K562 (cell line): ENCODE results near the gene MET. TPM values are rescaled to one million over a fixed set of nuclear protein-coding genes. Genes with fewer than 3 reads are reported as not detected.

Source experiments
- ATAC-seq: fragments of 200-7000 bp; cut with Tn5 transposase; 3 replicates; pipeline ENCODE4 v1.9.1; 2020; ENCODE audit warnings: moderate library complexity
- BruUV-seq: library from RNA; stranded (reverse); fragments of 400-500 nt; replicated peaks from 2 replicates; lab custom pipeline; 2021; lab: Mats Ljungman, UMichigan
- CTCF ChIA-PET: fragments of 300-600 bp; formaldehyde crosslinking; extraction: SDS; loops from one replicate; lab custom pipeline; 2021; ENCODE audit warnings: low intra/inter-chr PET ratio; lab: Yijun Ruan, JAX
- POLR2A ChIA-PET: fragments of 300-600, 350-650 bp; sonication (Branson Sonifier 250); formaldehyde crosslinking; extraction: SDS; loops from one replicate; lab custom pipeline; 2021; ENCODE audit warnings: antibody characterized with exemption, inconsistent platforms; lab: Yijun Ruan, JAX
- DNase-seq, 4 experiments: peaks; one replicate each; pipeline versions ENCODE4 v3.0.0 to v3.0.0-alpha.2; 2011 to 2018; ENCODE audit warnings: low spot score in 3 of 4, mixed read lengths in 3 of 4; ENCODE audit errors: extremely low read depth in 1 of 4
- FAIRE-seq: peaks from 2 replicates; lab custom pipeline; 2011; peaks lifted over from hg19 to GRCh38; lab: Jason Lieb, UNC
- H2AFZ ChIP-seq: 2 replicates; pipeline ENCODE4 v1.6.0; 2011; ENCODE audit warnings: low read depth, low read length, control low read depth, inconsistent platforms
- H3K27ac ChIP-seq: fragments of 200-600 bp; 3 replicates; pipeline ENCODE4 v1.8.0; 2011; ENCODE audit warnings: low read depth, mild to moderate bottlenecking, control low read depth, inconsistent platforms, low read length, moderate library complexity, mixed read lengths; ENCODE audit errors: extremely low read depth
- H3K27me3 ChIP-seq, 2 experiments: fragments of 300-600 bp in 1 of 2; 2 replicates in 1 of 2; 3 replicates in 1 of 2; pipeline versions ENCODE4 v1.6.0 to v1.8.0; 2011; ENCODE audit warnings: inconsistent platforms in 2 of 2, low read length in 2 of 2, mild to moderate bottlenecking in 1 of 2, mixed read lengths in 1 of 2, moderate library complexity in 1 of 2; ENCODE audit not compliant: control insufficient read depth in 2 of 2, insufficient read depth in 2 of 2
- H3K36me3 ChIP-seq: fragments of 300-600 bp; 3 replicates; pipeline ENCODE4 v1.8.0; 2011; ENCODE audit warnings: mild to moderate bottlenecking, low read length, inconsistent platforms; ENCODE audit not compliant: control insufficient read depth, insufficient read depth
- H3K4me1 ChIP-seq, 2 experiments: fragments of 200-600 bp in 1 of 2; replicated peaks in 1 of 2; 2 replicates in 1 of 2; 3 replicates in 1 of 2; pipeline versions ENCODE4 v1.5.1 to v1.8.0; 2011; ENCODE audit warnings: inconsistent platforms in 2 of 2, low read length in 2 of 2, mild to moderate bottlenecking in 1 of 2, mixed read lengths in 1 of 2, moderate library complexity in 1 of 2; ENCODE audit not compliant: control insufficient read depth in 2 of 2, insufficient read depth in 2 of 2
- H3K4me2 ChIP-seq: 2 replicates; pipeline ENCODE4 v1.6.1; 2011; ENCODE audit warnings: low read length, control low read depth, inconsistent platforms, mixed read lengths; ENCODE audit not compliant: insufficient read depth
- H3K4me3 ChIP-seq: fragments of 200-600 bp; sonication (generic), shearing (Covaris generic); 2 replicates; pipeline ENCODE4 v1.5.1; 2016; ENCODE audit warnings: control low read depth, inconsistent platforms
- H3K79me2 ChIP-seq: fragments of 200-600 bp; 3 replicates; pipeline ENCODE4 v1.8.0; 2011; ENCODE audit warnings: low read length, inconsistent platforms; ENCODE audit not compliant: control insufficient read depth, insufficient read depth
- H3K9ac ChIP-seq, 2 experiments: 2 replicates each; pipeline versions ENCODE4 v1.6.0 to v1.6.1; 2011; ENCODE audit warnings: low read depth in 2 of 2, low read length in 2 of 2, control low read depth in 1 of 2, inconsistent platforms in 1 of 2, mild to moderate bottlenecking in 1 of 2, mixed read lengths in 1 of 2; ENCODE audit not compliant: insufficient read depth in 1 of 2
- H3K9me1 ChIP-seq: one replicate; pipeline ENCODE4 v1.6.0; 2011; ENCODE audit warnings: inconsistent platforms, mild to moderate bottlenecking, low read length, moderate library complexity; ENCODE audit not compliant: control insufficient read depth, insufficient read depth
- H3K9me3 ChIP-seq: replicated peaks from 2 replicates; pipeline ENCODE4 v1.5.1; 2011; ENCODE audit warnings: low read depth, low read length, inconsistent platforms; ENCODE audit not compliant: control insufficient read depth, insufficient read depth
- H4K20me1 ChIP-seq: replicated peaks from 2 replicates; pipeline ENCODE4 v1.6.1; 2011; ENCODE audit warnings: low read length, inconsistent platforms, mixed read lengths; ENCODE audit not compliant: control insufficient read depth, insufficient read depth
- ATF7 ChIP-seq: fragments of 450-650 bp; IDR thresholded peaks from 2 replicates; pipeline ENCODE4 v1.7.1; 2014; ENCODE audit warnings: mild to moderate bottlenecking, moderate library complexity
- BRF1 ChIP-seq: IDR thresholded peaks from 3 replicates; pipeline ENCODE4 v1.6.1; 2011; ENCODE audit warnings: borderline replicate concordance, mild to moderate bottlenecking; ENCODE audit not compliant: insufficient read length; ENCODE audit errors: extremely low read depth
- CCNT2 ChIP-seq: IDR thresholded peaks from 2 replicates; pipeline ENCODE4 v1.6.1; 2011; ENCODE audit warnings: borderline replicate concordance, low read depth, mild to moderate bottlenecking, moderate library complexity, mixed read lengths, low read length; ENCODE audit not compliant: insufficient read length; ENCODE audit errors: extremely low read depth
- MBD1 ChIP-seq: fragments of 250-450 bp; sonication (Bioruptor Pico); IDR thresholded peaks from 2 replicates; pipeline ENCODE4 v1.8.0; 2022; ENCODE audit warnings: inconsistent platforms
- MCM3 ChIP-seq: fragments of 450-650 bp; IDR thresholded peaks from 2 replicates; pipeline ENCODE4 v1.6.1; 2016
- MNT ChIP-seq, 2 experiments: fragments of 450-650 bp; conservative IDR thresholded peaks; 2 replicates each; pipeline ENCODE4 v1.6.1; 2017; ENCODE audit warnings: mild to moderate bottlenecking in 2 of 2, moderate library complexity in 2 of 2
- MTF1 ChIP-seq: fragments of 250-450 bp; sonication (Bioruptor Pico); IDR thresholded peaks from 2 replicates; pipeline ENCODE4 v1.9.0; 2021; ENCODE audit warnings: moderate library complexity, mild to moderate bottlenecking, inconsistent platforms, borderline replicate concordance
- SAFB ChIP-seq: fragments of 200-400 bp; formaldehyde crosslinking; IDR thresholded peaks from 2 replicates; pipeline ENCODE4 v1.6.1; 2017; ENCODE audit warnings: low read depth, low read length, borderline replicate concordance
- SAFB2 ChIP-seq: fragments of 200-400 bp; formaldehyde crosslinking; IDR thresholded peaks from 2 replicates; pipeline ENCODE4 v1.6.1; 2018; ENCODE audit warnings: borderline replicate concordance, low read length, low read depth, moderate library complexity; ENCODE audit not compliant: severe bottlenecking
- STAG1 ChIP-seq: sonication (generic); formaldehyde crosslinking; IDR thresholded peaks from 2 replicates; pipeline ENCODE4 v1.5.0; 2020; ENCODE audit warnings: missing genetic modification reagents, borderline replicate concordance
- UBTF ChIP-seq, 2 experiments: IDR thresholded peaks; 2 replicates each; pipeline ENCODE4 v1.6.1; 2012; ENCODE audit warnings: improper control_type of control experiment in 2 of 2, low read depth in 2 of 2, low read length in 2 of 2, borderline replicate concordance in 1 of 2
- ZNF23 ChIP-seq: fragments of 250-450 bp; sonication (Bioruptor Pico); IDR thresholded peaks from 2 replicates; pipeline ENCODE4 v1.4.0; 2020; ENCODE audit warnings: mild to moderate bottlenecking
- ZNF668 ChIP-seq: fragments of 250-450 bp; sonication (Bioruptor Pico); IDR thresholded peaks from 2 replicates; pipeline ENCODE4 v1.8.0; 2022; ENCODE audit warnings: mild to moderate bottlenecking, inconsistent platforms
- ZNF780A ChIP-seq: fragments of 250-450 bp; sonication (Bioruptor Pico); IDR thresholded peaks from 2 replicates; pipeline ENCODE4 v1.5.0; 2021; ENCODE audit warnings: mild to moderate bottlenecking
- ZSCAN29 ChIP-seq: fragments of 450-650 bp; IDR thresholded peaks from 2 replicates; pipeline ENCODE4 v1.6.1; 2017
- WGBS: fragments of 100-300 bp; shearing (Covaris generic); methylation state at CpG from one replicate; pipeline ENCODE4 v1.1.6; 2016; ENCODE audit warnings: low coverage, mixed read lengths; ENCODE audit not compliant: insufficient coverage; ENCODE audit errors: missing lambda C conversion rate; 5-methylcytosine and 5-hydroxymethylcytosine counted together
- in situ Hi-C: fragments of 300-500 bp; cut with MboI; formaldehyde crosslinking; loops from 4 replicates; pipeline ENCODE4 v1.15.0; 2018; ENCODE audit warnings: inconsistent platforms, mixed read lengths
- intact Hi-C: fragments of 100-400 bp; cut with micrococcal nuclease; formaldehyde crosslinking; loops from 2 replicates; pipeline ENCODE4 v1.14.2; 2022
- polyA plus RNA-seq, 8 experiments: library from polyadenylated mRNA; depleted of rRNA in 4 of 8; stranded (reverse) in 5 of 8; unstranded in 3 of 8; fragments of >200 nt; fragmentation: Nextera tagmentation in 2 of 8; fragmentation: Illumina TruSeq in 1 of 8; extraction: Ambion mirVana in 2 of 8; extraction: Trizol in 1 of 8; gene quantifications; 2 replicates each; pipeline versions ENCODE4 v1.2.1 to v1.2.3, GENCODE V29; 2011 to 2014; ENCODE audit warnings: inconsistent platforms in 1 of 8, missing spikeins in 1 of 8
- total RNA-seq, 7 experiments: library from RNA; depleted of rRNA in 6 of 7; stranded (reverse); fragments of >200 nt in 6 of 7; fragmentation: Illumina TruSeq in 2 of 7; extraction: Trizol in 2 of 7; gene quantifications; 2 replicates each; pipeline versions ENCODE4 v1.2.1 to v1.2.3, GENCODE V29; 2011 to 2021; ENCODE audit warnings: low replicate concordance in 1 of 7

MET gene
- total and polyA plus RNA-seq, 9 of the 15 experiments (the other 6 are each of a cell fraction or from before 2014, with no cell fraction given), result 0.84 to 2.4 (median 1.1) TPM

GRCh38 chr7:116740231-116740630, 68.2 kb downstream of the MET start (continued):
- TF ChIP-seq ATF7, result no peak

GRCh38 chr7:116740755-116741462, 68.9 kb downstream of the MET start:
- Histone ChIP-seq H3K9ac (no peak overlapping the region), H3K36me3 (no peaks in the 10 kb centered on the region), H3K4me3 (no peak overlapping the region), H3K27ac (no peak overlapping the region), H3K9me1 (no peaks in the 10 kb centered on the region), H2AFZ (no peak overlapping the region), H3K9me3 (no peaks in the 10 kb centered on the region), H3K27me3 (peaks cover 8 to 14% of the 10 kb centered on the region in 2 experiments; a peak in 4 of 5 replicates), H3K4me2 (no peak overlapping the region), H4K20me1 (no peaks in the 10 kb centered on the region), H3K4me1 (no peaks in the 10 kb centered on the region), H3K79me2 (no peaks in the 10 kb centered on the region)
- intact Hi-C loops (no loop called here), in situ Hi-C loops (no loop called here)
- DNase-seq, result no peak
- no peak for ATAC-seq
- ChIA-PET CTCF (no interaction called here), POLR2A (interaction anchor here (1.0 kb wide), 1 partner anchor 9 kb away, joined by 5 read pairs; no protein-coding TSS in a partner anchor)
- FAIRE-seq, result no peak
- no TSS peak for BruUV-seq
- 2% methylated on average over 9 of the region's 9 CpGs for WGBS
- TF ChIP-seq SAFB (no peak), ZNF23 (no peak), UBTF (IDR thresholded peaks at IDR 0.05; ENCODE audit: borderline replicate concordance in 1 of 2, low read depth in 2 of 2, low read length in 2 of 2) (no peak), MBD1 (CRISPR knock-in tag) (no peak), BRF1 (no peak), ZNF780A (CRISPR knock-in tag) (no peak), ZNF668 (CRISPR knock-in tag) (no peak), MNT (conservative IDR thresholded peaks at IDR 0.05) (no peak), MTF1 (no peak), ZSCAN29 (no peak), CCNT2 (no peak), SAFB2 (no peak), STAG1 (CRISPR knock-in tag) (no peak), MCM3 (no peak)
